HCT116 (cell line): ENCODE data around the gene ABCG1. TPM values are rescaled to one million over a fixed set of nuclear protein-coding genes. Genes with fewer than 3 reads are reported as not detected.

Source experiments
- ATAC-seq: fragments of 200-7000 bp; cut with Tn5 transposase; 2 replicates; pipeline ENCODE4 v1.9.1; 2020; ENCODE audit warnings: mild to moderate bottlenecking, moderate library complexity
- BruUV-seq: library from RNA; stranded (reverse); fragments of 400-500 nt; replicated peaks from 2 replicates; lab custom pipeline; 2021; lab: Mats Ljungman, UMichigan
- CTCF ChIA-PET: fragments of 300-600 bp; sonication (Branson Sonifier 250); formaldehyde crosslinking; loops from one replicate; lab custom pipeline; 2021; ENCODE audit warnings: antibody characterized with exemption; lab: Charles Lee
- POLR2A ChIA-PET: fragments of 300-600, 350-600 bp; sonication (Branson Sonifier 250); formaldehyde crosslinking; loops from one replicate; lab custom pipeline; 2021; ENCODE audit warnings: antibody characterized with exemption; lab: Charles Lee
- RAD21 ChIA-PET, 2 experiments: fragments of 300-600 bp; sonication (Branson Sonifier 250); formaldehyde crosslinking; loops; one replicate each; lab custom pipeline; 2023; ENCODE audit warnings: low total read pairs in 2 of 2; ENCODE audit not compliant: uncharacterized antibody in 2 of 2, unreplicated experiment in 2 of 2, low non-redundant PET in 1 of 2; lab: Charles Lee
- DNase-seq: peaks from one replicate; pipeline ENCODE4 v3.0.0-alpha.2; 2010; ENCODE audit warnings: low read depth, low spot score
- H2AFZ ChIP-seq: fragments of 200-600 bp; shearing (Covaris generic), sonication (generic); 2 replicates; pipeline ENCODE4 v1.6.1; 2017; ENCODE audit warnings: low read depth, mixed run types, mixed read lengths, antibody characterized with exemption, low read length; ENCODE audit not compliant: poor library complexity, severe bottlenecking
- H3K27ac ChIP-seq: 2 replicates; pipeline ENCODE4 v1.5.1; 2012; ENCODE audit warnings: low read depth, low read length
- H3K27me3 ChIP-seq: fragments of 200-600 bp; sonication (generic); 2 replicates; pipeline ENCODE4 v1.6.1; 2016; ENCODE audit warnings: mixed run types, low read length, mixed read lengths; ENCODE audit not compliant: insufficient read depth
- H3K36me3 ChIP-seq, 2 experiments: fragments of 200-500 bp in 1 of 2; fragments of 200-600 bp in 1 of 2; sonication (Bioruptor generic) in 1 of 2; sonication (generic) in 1 of 2; 2 replicates each; pipeline versions ENCODE4 v1.5.1 to v1.6.1; 2014 to 2016; ENCODE audit warnings: low read length in 2 of 2, inconsistent platforms in 1 of 2, mixed read lengths in 1 of 2, mixed run types in 1 of 2; ENCODE audit not compliant: insufficient read depth in 2 of 2, control insufficient read depth in 1 of 2
- H3K4me1 ChIP-seq, 2 experiments: fragments of 200-600 bp in 1 of 2; sonication (generic) in 1 of 2; 2 replicates each; pipeline versions ENCODE4 v1.5.1 to v1.6.1; 2012 to 2017; ENCODE audit warnings: low read length in 2 of 2, inconsistent platforms in 1 of 2, mild to moderate bottlenecking in 1 of 2, mixed read lengths in 1 of 2, mixed run types in 1 of 2, moderate library complexity in 1 of 2; ENCODE audit not compliant: insufficient read depth in 2 of 2, control insufficient read depth in 1 of 2
- H3K4me2 ChIP-seq: fragments of 200-600 bp; sonication (generic); 2 replicates; pipeline ENCODE4 v1.6.1; 2017; ENCODE audit warnings: mixed run types, low read length, mixed read lengths
- H3K4me3 ChIP-seq, 2 experiments: fragments of 200-600 bp in 1 of 2; sonication (generic) in 1 of 2; replicated peaks in 1 of 2; 2 replicates each; pipeline ENCODE4 v1.5.1; 2011 to 2016; ENCODE audit warnings: low read length in 2 of 2, control low read depth in 1 of 2, low read depth in 1 of 2, mild to moderate bottlenecking in 1 of 2, mixed read lengths in 1 of 2, mixed run types in 1 of 2
- H3K79me2 ChIP-seq: fragments of 200-600 bp; sonication (generic); 2 replicates; pipeline ENCODE4 v1.6.1; 2017; ENCODE audit warnings: mild to moderate bottlenecking, mixed run types, low read length, moderate library complexity, mixed read lengths; ENCODE audit not compliant: insufficient read depth
- H3K9ac ChIP-seq: fragments of 200-600 bp; sonication (generic); 2 replicates; pipeline ENCODE4 v1.6.1; 2016; ENCODE audit warnings: low read length, mixed read lengths
- H3K9me2 ChIP-seq: fragments of 200-600 bp; sonication (generic), shearing (Covaris generic); 2 replicates; pipeline ENCODE4 v1.6.1; 2017; ENCODE audit warnings: mixed run types, mild to moderate bottlenecking, moderate library complexity; ENCODE audit not compliant: insufficient read depth
- H3K9me3 ChIP-seq, 2 experiments: fragments of 200-500 bp in 1 of 2; fragments of 200-600 bp in 1 of 2; sonication (Bioruptor generic) in 1 of 2; sonication (generic) in 1 of 2; 2 replicates each; pipeline ENCODE4 v1.6.1; 2014 to 2017; ENCODE audit warnings: low read length in 2 of 2, mixed read lengths in 2 of 2, inconsistent platforms in 1 of 2, low read depth in 1 of 2, mild to moderate bottlenecking in 1 of 2, mixed run types in 1 of 2, moderate library complexity in 1 of 2; ENCODE audit not compliant: control insufficient read depth in 1 of 2, insufficient read depth in 1 of 2
- H4K20me1 ChIP-seq: fragments of 200-600 bp; sonication (generic), shearing (Covaris generic); 2 replicates; pipeline ENCODE4 v1.6.1; 2017; ENCODE audit warnings: mixed run types, mild to moderate bottlenecking, moderate library complexity; ENCODE audit not compliant: insufficient read depth
- CBX3 ChIP-seq: IDR thresholded peaks from 2 replicates; pipeline ENCODE4 v1.6.1; 2012; ENCODE audit warnings: low read depth
- CEBPB ChIP-seq: IDR thresholded peaks from 2 replicates; pipeline ENCODE4 v1.6.1; 2012; ENCODE audit warnings: low read depth
- EGR1 ChIP-seq: IDR thresholded peaks from 2 replicates; pipeline ENCODE4 v1.6.1; 2012; ENCODE audit warnings: low read depth
- ELF1 ChIP-seq: IDR thresholded peaks from 2 replicates; pipeline ENCODE4 v1.6.1; 2012; ENCODE audit warnings: low read depth, borderline replicate concordance
- EZH2 ChIP-seq: fragments of 200-600 bp; sonication (generic); IDR thresholded peaks from 2 replicates; pipeline ENCODE4 v1.6.1; 2017; ENCODE audit warnings: antibody characterized with exemption, mixed run types
- EZH2phosphoT487 ChIP-seq: fragments of 200-600 bp; IDR thresholded peaks from 2 replicates; pipeline ENCODE4 v1.6.1; 2018; ENCODE audit warnings: antibody characterized with exemption, borderline replicate concordance
- JUND ChIP-seq: IDR thresholded peaks from 2 replicates; pipeline ENCODE4 v1.6.1; 2012
- POLR2A ChIP-seq: IDR thresholded peaks from 2 replicates; pipeline ENCODE4 v1.7.0; 2011; ENCODE audit warnings: borderline replicate concordance; ENCODE audit not compliant: insufficient read depth, insufficient read length; ENCODE audit errors: extremely low read depth
- POLR2AphosphoS5 ChIP-seq: IDR thresholded peaks from 2 replicates; pipeline ENCODE4 v1.6.1; 2011; ENCODE audit warnings: mild to moderate bottlenecking, low read depth, low read length, moderate library complexity
- RAD21 ChIP-seq: IDR thresholded peaks from 2 replicates; pipeline ENCODE4 v1.6.1; 2012; ENCODE audit warnings: low read depth, mild to moderate bottlenecking
- SIN3A ChIP-seq: IDR thresholded peaks from 2 replicates; pipeline ENCODE4 v1.6.1; 2012; ENCODE audit warnings: low read depth
- SP1 ChIP-seq: IDR thresholded peaks from 2 replicates; pipeline ENCODE4 v1.6.1; 2012; ENCODE audit warnings: low read depth
- SRF ChIP-seq: IDR thresholded peaks from 2 replicates; pipeline ENCODE4 v1.6.1; 2012; ENCODE audit warnings: low read depth
- TCF7L2 ChIP-seq: IDR thresholded peaks from 2 replicates; pipeline ENCODE4 v1.7.0; 2011; ENCODE audit warnings: borderline replicate concordance, inconsistent platforms; ENCODE audit not compliant: insufficient read depth, insufficient read length; ENCODE audit errors: extremely low read depth
- YY1 ChIP-seq: IDR thresholded peaks from 2 replicates; pipeline ENCODE4 v1.6.1; 2011; ENCODE audit warnings: low read length, low read depth, moderate library complexity, mild to moderate bottlenecking; ENCODE audit not compliant: insufficient replicate concordance; ENCODE audit errors: extremely low read depth
- ZFX ChIP-seq: fragments of 450-650 bp; IDR thresholded peaks from 2 replicates; pipeline ENCODE4 v1.6.1; 2017
- ZNF274 ChIP-seq: fragments of 200-500 bp; sonication (Bioruptor generic); IDR thresholded peaks from 2 replicates; pipeline ENCODE4 v1.6.1; 2014; ENCODE audit warnings: mild to moderate bottlenecking, low read depth, low read length, inconsistent platforms
- intact Hi-C: fragments of 100-400 bp; cut with micrococcal nuclease; formaldehyde crosslinking; loops from 2 replicates; pipeline ENCODE4 v1.10.0; 2022
- total RNA-seq: library from RNA; stranded (reverse); gene quantifications from one replicate; pipeline ENCODE4 v1.2.1, GENCODE V29; 2021; ENCODE audit not compliant: unreplicated experiment
- TF ChIP-seq, protein P1 (sequence below): IDR thresholded peaks from 2 replicates; pipeline ENCODE4 v1.6.1; 2012

The ABCG1 gene
- total RNA-seq, 1 experiment from 2014 or later, result 1.6 TPM

DNA sequence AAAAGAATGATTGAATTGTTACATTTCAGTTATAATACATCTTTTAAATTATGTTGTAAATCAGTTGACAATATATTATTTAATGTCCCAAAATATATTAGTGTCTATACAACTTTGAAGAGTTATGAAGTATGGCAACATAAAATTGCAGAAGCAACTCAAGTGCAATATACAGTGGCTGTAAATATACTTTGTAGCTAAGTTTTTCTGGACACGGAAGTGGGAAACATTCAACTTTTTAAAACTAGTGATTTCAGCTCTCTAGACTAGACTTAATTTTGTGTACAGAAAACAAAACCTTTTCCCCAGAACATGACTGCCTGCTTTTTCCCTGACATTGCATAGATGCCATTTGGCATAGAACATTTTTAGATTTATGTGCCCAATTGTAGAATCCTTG, 29.5 kb upstream of the ABCG1 start:
- CTCF ChIA-PET, result interaction anchor here (1.1 kb wide), 1 partner anchor 44 kb away, joined by 3 read pairs; no protein-coding TSS in a partner anchor
- H3K4me3 ChIP-seq, result no peak overlapping the region
- TF ChIP-seq TCF7L2, result no peak
- TF ChIP-seq ZFX, result no peak
- no peak for TF ChIP-seq POLR2A
- no peak for TF ChIP-seq EZH2
- no peak for TF ChIP-seq EZH2phosphoT487
- no peak for TF ChIP-seq CEBPB
- TF ChIP-seq SIN3A, result no peak
- TF ChIP-seq YY1, result no peak
- no peak for TF ChIP-seq JUND
- no peak for TF ChIP-seq SP1
- TF ChIP-seq, protein P1, sequence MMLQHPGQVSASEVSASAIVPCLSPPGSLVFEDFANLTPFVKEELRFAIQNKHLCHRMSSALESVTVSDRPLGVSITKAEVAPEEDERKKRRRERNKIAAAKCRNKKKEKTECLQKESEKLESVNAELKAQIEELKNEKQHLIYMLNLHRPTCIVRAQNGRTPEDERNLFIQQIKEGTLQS, result no peak
- TF ChIP-seq EGR1, result no peak
- no peak for TF ChIP-seq RAD21
- no peak for TF ChIP-seq SRF
- no peak for TF ChIP-seq POLR2AphosphoS5
- no peak for TF ChIP-seq CBX3
- no peak for TF ChIP-seq ZNF274
- TF ChIP-seq ELF1, result no peak
- TF ChIP-seq, all 23 proteins: peak for 0
- H3K27ac ChIP-seq, result no peak overlapping the region
- no peak overlapping the region for H2AFZ ChIP-seq
- H3K4me1 ChIP-seq, result no peaks in the 10 kb centered on the region
- H3K36me3 ChIP-seq, result no peaks in the 10 kb centered on the region
- ChIA-PET POLR2A (interaction anchor here (1.2 kb wide), 1 partner anchor 10 kb away, joined by 4 read pairs; no protein-coding TSS in a partner anchor), RAD21 (no interaction called here)
- no peak overlapping the region for H3K4me2 ChIP-seq
- no peaks in the 10 kb centered on the region for H3K79me2 ChIP-seq
- no peaks in the 10 kb centered on the region for H3K27me3 ChIP-seq
- no peaks in the 10 kb centered on the region for H3K9me3 ChIP-seq
- intact Hi-C loops, result no loop called here
- no peak for DNase-seq
- no peaks in the 10 kb centered on the region for H4K20me1 ChIP-seq
- no TSS peak for BruUV-seq
- no peak for ATAC-seq
- H3K9ac ChIP-seq, result no peak overlapping the region
- H3K9me2 ChIP-seq, result no peaks in the 10 kb centered on the region
